Measurements from ENCODE around the gene OSTF1.
A peak's percentile ranks its signal among the peaks of the same experiment; 100 is the strongest.

Gene OSTF1

DNA sequence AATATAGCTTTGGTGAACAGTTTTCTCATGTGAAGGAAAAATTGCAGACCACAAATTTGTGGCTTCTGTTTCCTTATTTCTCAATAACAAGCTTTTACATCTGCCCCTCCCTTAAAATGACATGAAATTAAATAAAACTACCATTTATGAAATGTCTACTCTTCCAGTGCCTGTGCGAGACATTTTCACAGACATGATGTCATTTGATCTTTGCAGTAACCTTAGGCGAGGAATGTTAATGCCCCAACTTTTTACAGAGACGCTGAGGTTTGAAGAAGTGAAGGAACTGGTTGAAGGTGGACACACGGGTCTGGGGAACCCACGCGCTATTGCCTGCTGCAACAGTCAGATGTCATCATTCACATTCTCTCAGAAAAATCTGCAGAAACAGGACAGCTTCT is 61.5 kb downstream of the OSTF1 start:
- TF ChIP-seq, protein P1, sequence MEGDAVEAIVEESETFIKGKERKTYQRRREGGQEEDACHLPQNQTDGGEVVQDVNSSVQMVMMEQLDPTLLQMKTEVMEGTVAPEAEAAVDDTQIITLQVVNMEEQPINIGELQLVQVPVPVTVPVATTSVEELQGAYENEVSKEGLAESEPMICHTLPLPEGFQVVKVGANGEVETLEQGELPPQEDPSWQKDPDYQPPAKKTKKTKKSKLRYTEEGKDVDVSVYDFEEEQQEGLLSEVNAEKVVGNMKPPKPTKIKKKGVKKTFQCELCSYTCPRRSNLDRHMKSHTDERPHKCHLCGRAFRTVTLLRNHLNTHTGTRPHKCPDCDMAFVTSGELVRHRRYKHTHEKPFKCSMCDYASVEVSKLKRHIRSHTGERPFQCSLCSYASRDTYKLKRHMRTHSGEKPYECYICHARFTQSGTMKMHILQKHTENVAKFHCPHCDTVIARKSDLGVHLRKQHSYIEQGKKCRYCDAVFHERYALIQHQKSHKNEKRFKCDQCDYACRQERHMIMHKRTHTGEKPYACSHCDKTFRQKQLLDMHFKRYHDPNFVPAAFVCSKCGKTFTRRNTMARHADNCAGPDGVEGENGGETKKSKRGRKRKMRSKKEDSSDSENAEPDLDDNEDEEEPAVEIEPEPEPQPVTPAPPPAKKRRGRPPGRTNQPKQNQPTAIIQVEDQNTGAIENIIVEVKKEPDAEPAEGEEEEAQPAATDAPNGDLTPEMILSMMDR (IDR thresholded peaks at IDR 0.05; ENCODE audit: unreplicated experiment in 3 of 3): no peak
- H3K27me3 Mint-ChIP-seq (ENCODE audit: low read depth): no peaks in the 10 kb centered on the region
- peaks cover 5% of the 10 kb centered on the region for H3K9me3 Mint-ChIP-seq
- peaks cover 20% of the 10 kb centered on the region for H3K4me1 Mint-ChIP-seq
- H3K27ac Mint-ChIP-seq: peak overlapping the region in 2 of 3 experiments; percentile 73 to 82
- no peak overlapping the region for H3K4me3 Mint-ChIP-seq
- H3K36me3 Mint-ChIP-seq (ENCODE audit: low read depth): peaks cover 5% of the 10 kb centered on the region

DNA sequence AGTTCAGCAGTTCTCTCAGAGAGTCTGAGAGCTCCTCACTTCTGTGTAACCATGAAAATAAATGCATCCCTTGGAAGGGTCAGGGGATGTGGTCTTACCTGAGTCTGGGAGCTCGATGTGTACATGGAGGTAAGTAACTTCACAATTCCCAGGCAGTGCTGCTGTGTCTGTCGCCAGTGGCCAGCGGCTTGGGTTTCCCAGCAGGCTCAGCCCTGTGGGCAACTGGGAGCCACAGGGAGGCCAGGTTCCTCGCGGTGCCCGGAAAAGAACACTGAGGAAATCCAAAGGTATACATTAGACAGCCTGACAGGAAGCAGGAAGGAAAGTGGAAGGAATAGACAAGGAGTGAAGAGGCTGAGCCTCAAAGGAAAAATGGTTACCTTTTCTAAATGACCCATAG is 62.2 kb downstream of the OSTF1 start:
- H3K36me3 Mint-ChIP-seq (ENCODE audit: low read depth): no peaks in the 10 kb centered on the region

GRCh38 chr9:75152416-75152815 is 64.1 kb downstream of the OSTF1 start:
- Mint-ChIP-seq H3K36me3 (ENCODE audit: low read depth) (no peaks in the 10 kb centered on the region), H3K4me1 (peaks cover 20% of the 10 kb centered on the region), H3K27ac (no peak overlapping the region), H3K27me3 (ENCODE audit: low read depth) (no peaks in the 10 kb centered on the region), H3K4me3 (no peak overlapping the region), H3K9me3 (no peaks in the 10 kb centered on the region)
- TF ChIP-seq, protein P1 (IDR thresholded peaks at IDR 0.05; ENCODE audit: unreplicated experiment in 3 of 3): no peak

More for the DNA sequence above, 62.2 kb downstream of the OSTF1 start:
- Mint-ChIP-seq H3K4me3 (no peak overlapping the region), H3K27me3 (ENCODE audit: low read depth) (no peaks in the 10 kb centered on the region), H3K9me3 (no peaks in the 10 kb centered on the region), H3K27ac (peak overlapping the region in 1 of 3 experiments; percentile 48), H3K4me1 (peaks cover 20% of the 10 kb centered on the region)
- TF ChIP-seq, protein P1 (IDR thresholded peaks at IDR 0.05; ENCODE audit: unreplicated experiment in 3 of 3): no peak

DNA sequence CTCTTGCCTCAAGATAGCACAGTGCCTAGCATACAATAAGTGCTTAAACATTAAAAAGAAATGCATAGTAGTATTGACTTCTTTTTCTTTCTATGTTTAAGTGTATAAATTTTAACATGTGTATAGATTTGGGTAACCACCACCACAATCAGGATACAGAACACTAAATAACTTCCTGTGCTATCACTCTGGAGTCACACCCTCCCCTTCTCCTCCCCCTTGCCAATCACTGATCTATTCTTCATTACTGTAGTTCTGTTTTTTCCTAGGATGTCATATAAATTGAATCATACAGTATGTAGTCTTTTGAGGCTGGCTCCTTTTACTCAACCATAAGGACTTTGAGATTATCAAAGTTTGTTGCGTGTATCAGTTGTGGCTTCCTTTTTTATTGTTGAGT is 68.5 kb downstream of the OSTF1 start:
- TF ChIP-seq, protein P1 (IDR thresholded peaks at IDR 0.05; ENCODE audit: unreplicated experiment in 3 of 3): no peak
- no peak overlapping the region for H3K4me3 Mint-ChIP-seq
- H3K9me3 Mint-ChIP-seq: no peaks in the 10 kb centered on the region
- no peaks in the 10 kb centered on the region for H3K4me1 Mint-ChIP-seq
- H3K36me3 Mint-ChIP-seq (ENCODE audit: low read depth): no peaks in the 10 kb centered on the region
- H3K27me3 Mint-ChIP-seq (ENCODE audit: low read depth): no peaks in the 10 kb centered on the region
- H3K27ac Mint-ChIP-seq: no peak overlapping the region

- Mint-ChIP-seq H3K4me3 (no peak overlapping the region), H3K27me3 (ENCODE audit: low read depth) (no peaks in the 10 kb centered on the region), H3K27ac (no peak overlapping the region), H3K36me3 (ENCODE audit: low read depth) (peaks cover 17% of the 10 kb centered on the region), H3K9me3 (peaks cover 21% of the 10 kb centered on the region), H3K4me1 (no peaks in the 10 kb centered on the region)
- TF ChIP-seq, protein P1 (IDR thresholded peaks at IDR 0.05; ENCODE audit: unreplicated experiment in 3 of 3): no peak
These were observed 73.0 kb downstream of the OSTF1 start for GRCh38 chr9:75161116-75161857.

- H3K36me3 Mint-ChIP-seq (ENCODE audit: low read depth): peaks cover 31% of the 10 kb centered on the region
- peaks cover 35% of the 10 kb centered on the region for H3K9me3 Mint-ChIP-seq
- H3K27ac Mint-ChIP-seq: no peak overlapping the region
- TF ChIP-seq, protein P1 (IDR thresholded peaks at IDR 0.05; ENCODE audit: unreplicated experiment in 3 of 3): no peak
- H3K27me3 Mint-ChIP-seq (ENCODE audit: low read depth): no peaks in the 10 kb centered on the region
- H3K4me3 Mint-ChIP-seq: no peak overlapping the region
- no peaks in the 10 kb centered on the region for H3K4me1 Mint-ChIP-seq
These were observed 75.5 kb downstream of the OSTF1 start for GRCh38 chr9:75163764-75164163.
